ENCODE data around the gene HDHD3. TPM values are rescaled to one million over a fixed set of nuclear protein-coding genes. Genes with fewer than 3 reads are reported as not detected.
"Not testable (repeated sequence)": the region's sequence is repeated elsewhere in the genome, so short reads cannot be mapped to it uniquely, and the experiment has no call there.

HDHD3 gene
- total RNA-seq, 1 donor from 2014 or later, result 15.7 TPM

- Mint-ChIP-seq H3K27me3 (ENCODE audit: insufficient read depth) (no peaks in the 10 kb centered on the region), H3K9me3 (no peaks in the 10 kb centered on the region), H3K4me3 (no peak overlapping the region), H3K4me1 (ENCODE audit: low read depth) (peaks cover 1% of the 10 kb centered on the region), H3K27ac (no peak overlapping the region), H3K36me3 (ENCODE audit: low read depth) (peaks cover 19% of the 10 kb centered on the region)
- intact Hi-C loops (cut with micrococcal nuclease), result no loop called here
- DNase-seq (ENCODE audit: low spot score), result no peak
Measured at GRCh38 chr9:113368982-113369854, 7.6 kb downstream of the HDHD3 start.

GRCh38 chr9:113368348-113368981, 8.3 kb downstream of the HDHD3 start:
- DNase-seq (ENCODE audit: low spot score), result no peak
- H3K36me3 Mint-ChIP-seq (ENCODE audit: low read depth), result peaks cover 20% of the 10 kb centered on the region
- intact Hi-C loops (cut with micrococcal nuclease), result no loop called here
- no peaks in the 10 kb centered on the region for H3K9me3 Mint-ChIP-seq
- H3K4me1 Mint-ChIP-seq (ENCODE audit: low read depth), result peaks cover 4% of the 10 kb centered on the region
- no peaks in the 10 kb centered on the region for H3K27me3 Mint-ChIP-seq (ENCODE audit: insufficient read depth)
- no peak overlapping the region for H3K4me3 Mint-ChIP-seq
- H3K27ac Mint-ChIP-seq, result no peak overlapping the region

GRCh38 chr9:113365652-113366051, 11.1 kb downstream of the HDHD3 start:
- H3K36me3 Mint-ChIP-seq (ENCODE audit: low read depth), result peaks cover 20% of the 10 kb centered on the region
- DNase-seq (ENCODE audit: low spot score); H3K27ac Mint-ChIP-seq; H3K27me3 Mint-ChIP-seq (ENCODE audit: insufficient read depth); H3K4me3 Mint-ChIP-seq; intact Hi-C loops (cut with micrococcal nuclease); H3K9me3 Mint-ChIP-seq: not testable (repeated sequence)
- H3K4me1 Mint-ChIP-seq (ENCODE audit: low read depth), result peaks cover 17% of the 10 kb centered on the region

GRCh38 chr9:113364951-113365350, 11.8 kb downstream of the HDHD3 start:
- no peak overlapping the region for H3K4me3 Mint-ChIP-seq

GRCh38 chr9:113363336-113363735, 13.4 kb downstream of the HDHD3 start:
- Mint-ChIP-seq H3K27ac (no peak overlapping the region), H3K36me3 (ENCODE audit: low read depth) (peaks cover 23% of the 10 kb centered on the region), H3K9me3 (no peaks in the 10 kb centered on the region), H3K4me3 (no peak overlapping the region), H3K4me1 (ENCODE audit: low read depth) (peaks cover 22% of the 10 kb centered on the region), H3K27me3 (ENCODE audit: insufficient read depth) (no peaks in the 10 kb centered on the region)
- intact Hi-C loops (cut with micrococcal nuclease), result no loop called here
- DNase-seq (ENCODE audit: low spot score), result no peak

More at GRCh38 chr9:113364951-113365350, 11.8 kb downstream of the HDHD3 start:
- Mint-ChIP-seq H3K27me3 (ENCODE audit: insufficient read depth) (no peaks in the 10 kb centered on the region), H3K4me1 (ENCODE audit: low read depth) (peaks cover 17% of the 10 kb centered on the region), H3K9me3 (no peaks in the 10 kb centered on the region), H3K27ac (no peak overlapping the region), H3K36me3 (ENCODE audit: low read depth) (peaks cover 24% of the 10 kb centered on the region)
- intact Hi-C loops (cut with micrococcal nuclease), result no loop called here
- no peak for DNase-seq (ENCODE audit: low spot score)

GRCh38 chr9:113361304-113362018, 15.3 kb downstream of the HDHD3 start:
- Mint-ChIP-seq H3K27ac (peak overlapping the region; percentile 87), H3K4me1 (ENCODE audit: low read depth) (peaks cover 22% of the 10 kb centered on the region), H3K4me3 (no peak overlapping the region), H3K27me3 (ENCODE audit: insufficient read depth) (no peaks in the 10 kb centered on the region), H3K36me3 (ENCODE audit: low read depth) (peaks cover 28% of the 10 kb centered on the region), H3K9me3 (no peaks in the 10 kb centered on the region)
- intact Hi-C loops (cut with micrococcal nuclease), result no loop called here
- DNase-seq (ENCODE audit: low spot score), result no peak

- no peak for DNase-seq (ENCODE audit: low spot score)
- intact Hi-C loops (cut with micrococcal nuclease), result no loop called here
- peaks cover 22% of the 10 kb centered on the region for H3K4me1 Mint-ChIP-seq (ENCODE audit: low read depth)
- no peak overlapping the region for H3K4me3 Mint-ChIP-seq
- H3K27ac Mint-ChIP-seq, result peak overlapping the region; percentile 26
- H3K27me3 Mint-ChIP-seq (ENCODE audit: insufficient read depth), result no peaks in the 10 kb centered on the region
- H3K36me3 Mint-ChIP-seq (ENCODE audit: low read depth), result peaks cover 28% of the 10 kb centered on the region
- H3K9me3 Mint-ChIP-seq, result no peaks in the 10 kb centered on the region
Measured at GRCh38 chr9:113360242-113360842, 16.4 kb downstream of the HDHD3 start.

GRCh38 chr9:113359385-113359784, 17.4 kb downstream of the HDHD3 start:
- Mint-ChIP-seq H3K9me3 (no peaks in the 10 kb centered on the region), H3K27ac (no peak overlapping the region), H3K4me3 (no peak overlapping the region), H3K4me1 (ENCODE audit: low read depth) (peaks cover 22% of the 10 kb centered on the region), H3K36me3 (ENCODE audit: low read depth) (peaks cover 28% of the 10 kb centered on the region), H3K27me3 (ENCODE audit: insufficient read depth) (no peaks in the 10 kb centered on the region)
- DNase-seq (ENCODE audit: low spot score), result no peak
- intact Hi-C loops (cut with micrococcal nuclease), result no loop called here

GRCh38 chr9:113356686-113357292, 20.0 kb downstream of the HDHD3 start:
- peaks cover 40% of the 10 kb centered on the region for H3K36me3 Mint-ChIP-seq (ENCODE audit: low read depth)

GRCh38 chr9:113355040-113355596, 21.7 kb downstream of the HDHD3 start:
- intact Hi-C loops (cut with micrococcal nuclease), result no loop called here
- Mint-ChIP-seq H3K27ac (peak overlapping the region; percentile 4), H3K9me3 (no peaks in the 10 kb centered on the region), H3K4me3 (no peak overlapping the region), H3K27me3 (ENCODE audit: insufficient read depth) (no peaks in the 10 kb centered on the region), H3K4me1 (ENCODE audit: low read depth) (peaks cover 35% of the 10 kb centered on the region), H3K36me3 (ENCODE audit: low read depth) (peaks cover 29% of the 10 kb centered on the region)
- no peak for DNase-seq (ENCODE audit: low spot score)

More at GRCh38 chr9:113356686-113357292, 20.0 kb downstream of the HDHD3 start:
- no peaks in the 10 kb centered on the region for H3K27me3 Mint-ChIP-seq (ENCODE audit: insufficient read depth)
- no peak for DNase-seq (ENCODE audit: low spot score)
- intact Hi-C loops (cut with micrococcal nuclease), result no loop called here
- no peak overlapping the region for H3K4me3 Mint-ChIP-seq
- no peak overlapping the region for H3K27ac Mint-ChIP-seq
- no peaks in the 10 kb centered on the region for H3K9me3 Mint-ChIP-seq
- H3K4me1 Mint-ChIP-seq (ENCODE audit: low read depth), result peaks cover 30% of the 10 kb centered on the region

GRCh38 chr9:113352411-113352810, 24.4 kb downstream of the HDHD3 start:
- Mint-ChIP-seq H3K27me3 (ENCODE audit: insufficient read depth) (no peaks in the 10 kb centered on the region), H3K4me1 (ENCODE audit: low read depth) (peaks cover 52% of the 10 kb centered on the region), H3K4me3 (no peak overlapping the region)

GRCh38 chr9:113352006-113352405, 24.8 kb downstream of the HDHD3 start:
- intact Hi-C loops (cut with micrococcal nuclease), result no loop called here
- Mint-ChIP-seq H3K4me3 (peak overlapping the region; percentile 8), H3K27me3 (ENCODE audit: insufficient read depth) (no peaks in the 10 kb centered on the region), H3K9me3 (no peaks in the 10 kb centered on the region), H3K27ac (peak overlapping the region; percentile 64), H3K4me1 (ENCODE audit: low read depth) (peaks cover 56% of the 10 kb centered on the region), H3K36me3 (ENCODE audit: low read depth) (peaks cover 21% of the 10 kb centered on the region)
- DNase-seq (ENCODE audit: low spot score), result no peak

More at GRCh38 chr9:113352411-113352810, 24.4 kb downstream of the HDHD3 start:
- DNase-seq (ENCODE audit: low spot score), result no peak
- Mint-ChIP-seq H3K9me3 (no peaks in the 10 kb centered on the region), H3K36me3 (ENCODE audit: low read depth) (peaks cover 21% of the 10 kb centered on the region), H3K27ac (peak overlapping the region; percentile 64)
- intact Hi-C loops (cut with micrococcal nuclease), result no loop called here
